Psoas muscle (tissue), 8 donors: ENCODE results near the gene STEAP3. TPM values are rescaled to one million over a fixed set of nuclear protein-coding genes. Genes with fewer than 3 reads are reported as not detected.

ENCODE experiments used
- ATAC-seq, 4 donors: fragments of 200-7000 bp; cut with Tn5 transposase; one replicate each; pipeline ENCODE4 v1.9.1; 2020; ENCODE audit warnings: moderate library complexity in 3 of 4, mild to moderate bottlenecking in 2 of 4
- DNase-seq, 2 donors: peaks; one replicate each; pipeline ENCODE4 v3.0.0-alpha.2; 2020
- H3K27ac ChIP-seq: fragments of 200-600 bp; one replicate; pipeline ENCODE4 v1.8.0; 2022
- H3K27me3 ChIP-seq, 3 donors: fragments of 200-600 bp in 1 of 3; one replicate each; pipeline versions ENCODE4 v1.6.1 to v1.8.0; 2013 to 2022; ENCODE audit warnings: low read length in 2 of 3, mild to moderate bottlenecking in 2 of 3, moderate library complexity in 1 of 3; ENCODE audit not compliant: insufficient read depth in 3 of 3
- H3K36me3 ChIP-seq, 2 donors: fragments of 200-600 bp in 1 of 2; one replicate each; pipeline versions ENCODE4 v1.6.1 to v1.8.0; 2013 to 2022; ENCODE audit warnings: low read depth in 1 of 2, mild to moderate bottlenecking in 1 of 2, moderate library complexity in 1 of 2; ENCODE audit not compliant: insufficient read depth in 1 of 2
- H3K4me1 ChIP-seq: fragments of 200-600 bp; one replicate; pipeline ENCODE4 v1.8.0; 2022
- H3K4me3 ChIP-seq: fragments of 200-600 bp; one replicate; pipeline ENCODE4 v1.8.0; 2022; ENCODE audit warnings: mild to moderate bottlenecking
- H3K9me3 ChIP-seq: fragments of 200-600 bp; one replicate; pipeline ENCODE4 v1.8.0; 2022
- WGBS, 3 donors: extraction: QIAGEN DNeasy Blood & Tissue Kit; methylation state at CpG; one replicate each; pipeline versions ENCODE4 v1.1.6 to v1.1.7; 2013; 5-methylcytosine and 5-hydroxymethylcytosine counted together
- intact Hi-C, 2 donors: fragments of 100-400 bp; cut with DNase I; formaldehyde crosslinking; loops; one replicate each; pipeline versions ENCODE4 v1.11.0 to v1.14.2; 2022
- polyA plus RNA-seq, 3 donors: library from polyadenylated mRNA; stranded (reverse); fragments of 200-250 nt; gene quantifications; one replicate each; pipeline ENCODE4 v1.2.3, GENCODE V29; 2013
- total RNA-seq, 4 donors: library from RNA; stranded (reverse); fragmentation: NEBNext Ultra II Directional in 2 of 4; extraction: Animal tissue kit (Norgen Biotek cat#: 25700) in 2 of 4; gene quantifications; one replicate each; pipeline versions ENCODE4 v1.2.1 to v1.2.4, GENCODE V29; 2021 to 2023
- TF ChIP-seq, protein P1 (sequence below): fragments of 200-600 bp; IDR thresholded peaks from one replicate; pipeline ENCODE4 v1.8.0; 2022; ENCODE audit warnings: antibody characterized with exemption
- donor health status: healthy with polysubstance abuse.
- donor health status: DM: no; HTN: no; CAD: no; lungs with moderate emphysema.
- donor health status: Bipolar disorder and iron deficiency.
- donor health status: healthy.
- donor health status: DM: yes; HTN: yes; CAD: no.
- donor health status: DM: no; HTN: no; CAD: no.
- donor health status: DM: no; HTN: no; CAD: no.
- donor health status: DM: yes; HTN: yes; CAD: no.

STEAP3 gene
- total and polyA plus RNA-seq, 7 donors, result 8.6 to 47.4 (median 15.7) TPM

DNA sequence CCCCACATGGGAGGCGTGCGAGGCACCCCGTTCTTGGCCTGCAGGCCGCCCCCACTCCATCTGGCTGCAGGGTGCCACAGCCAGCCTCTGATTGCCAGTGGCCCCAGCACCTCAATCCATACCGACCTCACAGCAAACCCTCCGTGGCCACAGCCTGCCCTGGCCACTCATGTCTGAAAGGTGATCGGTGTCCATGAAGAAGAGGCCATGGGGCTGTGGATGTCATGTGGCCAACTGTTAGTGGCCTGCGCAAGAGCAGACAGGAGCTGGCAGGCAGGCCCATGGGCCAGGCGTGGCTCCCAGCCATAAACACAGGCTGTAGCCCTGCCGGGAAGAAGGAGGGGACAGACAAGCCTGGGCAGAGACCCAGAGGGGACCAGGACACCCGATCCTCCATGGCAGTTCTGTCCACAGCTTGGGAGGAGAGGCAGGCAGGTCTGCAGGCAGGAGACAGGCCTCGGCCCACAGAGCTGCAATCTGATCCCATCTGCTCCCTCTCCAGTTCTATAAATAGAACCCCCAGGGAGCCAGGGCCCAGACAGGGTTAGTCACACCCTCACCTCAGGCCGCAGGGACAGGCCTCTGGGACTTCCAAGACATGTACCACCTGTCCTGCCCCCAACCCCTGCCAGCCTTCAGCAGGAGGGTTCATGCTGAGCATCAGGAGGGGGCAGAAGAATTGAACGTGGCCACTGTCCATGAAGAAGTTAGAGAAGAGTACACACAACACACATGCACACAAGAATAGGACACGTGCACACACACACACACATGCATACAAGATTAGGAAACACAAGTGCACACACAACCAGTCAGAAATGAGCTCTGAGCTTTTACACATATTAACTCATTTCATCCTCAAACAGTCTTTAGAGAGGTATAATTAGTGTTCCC lies 16.9 kb downstream of the STEAP3 start:
- TF ChIP-seq, protein P1, sequence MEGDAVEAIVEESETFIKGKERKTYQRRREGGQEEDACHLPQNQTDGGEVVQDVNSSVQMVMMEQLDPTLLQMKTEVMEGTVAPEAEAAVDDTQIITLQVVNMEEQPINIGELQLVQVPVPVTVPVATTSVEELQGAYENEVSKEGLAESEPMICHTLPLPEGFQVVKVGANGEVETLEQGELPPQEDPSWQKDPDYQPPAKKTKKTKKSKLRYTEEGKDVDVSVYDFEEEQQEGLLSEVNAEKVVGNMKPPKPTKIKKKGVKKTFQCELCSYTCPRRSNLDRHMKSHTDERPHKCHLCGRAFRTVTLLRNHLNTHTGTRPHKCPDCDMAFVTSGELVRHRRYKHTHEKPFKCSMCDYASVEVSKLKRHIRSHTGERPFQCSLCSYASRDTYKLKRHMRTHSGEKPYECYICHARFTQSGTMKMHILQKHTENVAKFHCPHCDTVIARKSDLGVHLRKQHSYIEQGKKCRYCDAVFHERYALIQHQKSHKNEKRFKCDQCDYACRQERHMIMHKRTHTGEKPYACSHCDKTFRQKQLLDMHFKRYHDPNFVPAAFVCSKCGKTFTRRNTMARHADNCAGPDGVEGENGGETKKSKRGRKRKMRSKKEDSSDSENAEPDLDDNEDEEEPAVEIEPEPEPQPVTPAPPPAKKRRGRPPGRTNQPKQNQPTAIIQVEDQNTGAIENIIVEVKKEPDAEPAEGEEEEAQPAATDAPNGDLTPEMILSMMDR, result no peak
- Histone ChIP-seq H3K27ac (peak overlapping the region; percentile 86), H3K9me3 (no peaks in the 10 kb centered on the region), H3K4me3 (no peak overlapping the region), H3K36me3 (peaks cover 0 to 9% of the 10 kb centered on the region in 2 donors), H3K4me1 (peaks cover 65% of the 10 kb centered on the region), H3K27me3 (no peaks in the 10 kb centered on the region)
- ATAC-seq (peak; percentile 95 to 97 (median 96)), DNase-seq (peak; percentile 87 to 97)
- intact Hi-C loops, result no loop called here
- 27 to 43% (median 29%) methylated on average over 15 of the region's 15 CpGs for WGBS, 3 donors

GRCh38 chr2:119241205-119241532 lies 17.5 kb downstream of the STEAP3 start:
- Histone ChIP-seq H3K27ac (peak overlapping the region; percentile 86), H3K4me3 (no peak overlapping the region), H3K36me3 (peaks cover 0 to 16% of the 10 kb centered on the region in 2 donors), H3K4me1 (peaks cover 59% of the 10 kb centered on the region), H3K27me3 (no peaks in the 10 kb centered on the region), H3K9me3 (no peaks in the 10 kb centered on the region)
- intact Hi-C loops, result no loop called here
- ATAC-seq (peak in 3 of 4 donors; percentile 2 to 20 (median 12)), DNase-seq (no peak)
- WGBS, 3 donors, result 31 to 48% (median 36%) methylated on average over 5 of the region's 5 CpGs
- TF ChIP-seq, protein P1, result no peak

GRCh38 chr2:119242276-119243119 lies 18.9 kb downstream of the STEAP3 start:
- Histone ChIP-seq H3K27me3 (no peaks in the 10 kb centered on the region), H3K4me1 (peaks cover 45% of the 10 kb centered on the region), H3K27ac (peak overlapping the region; percentile 86), H3K36me3 (peaks cover 0 to 29% of the 10 kb centered on the region in 2 donors), H3K4me3 (no peak overlapping the region), H3K9me3 (no peaks in the 10 kb centered on the region)
- no peak for DNase-seq
- TF ChIP-seq, protein P1, result no peak
- intact Hi-C loops, result no loop called here
- ATAC-seq, result no peak
- WGBS, 3 donors, result 76 to 85% (median 78%) methylated on average over 17 of the region's 17 CpGs

DNA sequence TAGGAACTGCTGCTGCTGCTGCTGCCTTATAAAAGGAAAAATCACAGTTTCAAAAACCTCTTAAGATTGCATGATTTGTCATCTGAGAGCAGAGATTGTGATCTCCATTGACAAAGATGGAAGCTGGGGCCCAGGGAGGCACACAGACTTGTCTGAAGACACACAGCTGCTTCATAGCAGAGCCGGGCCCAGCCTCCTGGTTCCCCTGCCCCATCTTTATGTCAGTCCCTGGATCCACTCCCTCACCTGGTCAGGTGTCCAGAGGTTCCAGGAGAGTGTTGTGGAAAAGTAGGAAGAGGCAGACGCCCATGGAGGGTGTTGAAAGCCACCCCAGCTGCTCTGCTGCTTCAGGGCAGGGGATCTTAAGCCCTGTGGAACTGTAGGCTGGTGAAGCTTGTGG lies 20.0 kb downstream of the STEAP3 start:
- H3K27me3 ChIP-seq, result no peaks in the 10 kb centered on the region
- DNase-seq, result no peak
- no peak for ATAC-seq
- H3K36me3 ChIP-seq, result peaks cover 0 to 40% of the 10 kb centered on the region in 2 donors
- 62 to 73% (median 67%) methylated on average over 2 of the region's 2 CpGs for WGBS, 3 donors
- intact Hi-C loops, result no loop called here
- H3K4me3 ChIP-seq, result no peak overlapping the region
- H3K27ac ChIP-seq, result no peak overlapping the region
- H3K9me3 ChIP-seq, result no peaks in the 10 kb centered on the region
- TF ChIP-seq, protein P1, result no peak
- peaks cover 35% of the 10 kb centered on the region for H3K4me1 ChIP-seq
